WTC11 (cell line): ENCODE measurements around the gene ELFN2.

Experiments used
- CBFB ChIP-seq: sonication (generic); formaldehyde crosslinking; IDR thresholded peaks from 2 replicates; pipeline ENCODE4 v1.8.1; 2022; ENCODE audit warnings: mild to moderate bottlenecking, low read depth, missing genetic modification reagents
- CREM ChIP-seq: sonication (generic); formaldehyde crosslinking; IDR thresholded peaks from 2 replicates; pipeline ENCODE4 v1.8.1; 2022; ENCODE audit warnings: mild to moderate bottlenecking, missing genetic modification reagents, moderate library complexity
- ETV6 ChIP-seq: sonication (generic); formaldehyde crosslinking; IDR thresholded peaks from 2 replicates; pipeline ENCODE4 v1.8.1; 2022; ENCODE audit warnings: mild to moderate bottlenecking, missing genetic modification reagents
- FOXK1 ChIP-seq: sonication (generic); formaldehyde crosslinking; IDR thresholded peaks from 2 replicates; pipeline ENCODE4 v1.8.0; 2022; ENCODE audit warnings: mild to moderate bottlenecking, moderate library complexity, missing genetic modification reagents
- FOXP1 ChIP-seq: sonication (generic); formaldehyde crosslinking; IDR thresholded peaks from 2 replicates; pipeline ENCODE4 v1.8.0; 2022; ENCODE audit warnings: missing genetic modification reagents, mild to moderate bottlenecking, moderate library complexity, borderline replicate concordance
- SP1 ChIP-seq: sonication (generic); formaldehyde crosslinking; conservative IDR thresholded peaks from 2 replicates; pipeline ENCODE4 v1.8.1; 2022; ENCODE audit warnings: missing genetic modification reagents
- TCF7 ChIP-seq: sonication (generic); formaldehyde crosslinking; IDR thresholded peaks from 2 replicates; pipeline ENCODE4 v1.8.0; 2022; ENCODE audit warnings: mild to moderate bottlenecking, low read depth, missing genetic modification reagents, moderate library complexity
- ZBTB21 ChIP-seq: sonication (generic); formaldehyde crosslinking; IDR thresholded peaks from 2 replicates; pipeline ENCODE4 v1.8.1; 2023; ENCODE audit warnings: mild to moderate bottlenecking, missing genetic modification reagents, borderline replicate concordance
- ZNF121 ChIP-seq: sonication (generic); formaldehyde crosslinking; IDR thresholded peaks from 2 replicates; pipeline ENCODE4 v1.8.0; 2023; ENCODE audit warnings: missing genetic modification reagents
- ZNF138 ChIP-seq: sonication (generic); formaldehyde crosslinking; conservative IDR thresholded peaks from 2 replicates; pipeline ENCODE4 v1.8.1; 2022; ENCODE audit warnings: mild to moderate bottlenecking, moderate library complexity, missing genetic modification reagents
- TF ChIP-seq, protein P1 (sequence below): fragments of 200-600 bp; IDR thresholded peaks from 2 replicates; pipeline ENCODE4 v1.8.0; 2022; ENCODE audit warnings: antibody characterized with exemption
- TF ChIP-seq, protein P2 (sequence below): sonication (generic); formaldehyde crosslinking; IDR thresholded peaks from 2 replicates; pipeline ENCODE4 v1.8.1; 2023; ENCODE audit warnings: mild to moderate bottlenecking, missing genetic modification reagents, moderate library complexity
- TF ChIP-seq, protein P3 (sequence below): sonication (generic); formaldehyde crosslinking; IDR thresholded peaks from 2 replicates; pipeline ENCODE4 v1.8.0; 2022; ENCODE audit warnings: mild to moderate bottlenecking, missing genetic modification reagents

DNA sequence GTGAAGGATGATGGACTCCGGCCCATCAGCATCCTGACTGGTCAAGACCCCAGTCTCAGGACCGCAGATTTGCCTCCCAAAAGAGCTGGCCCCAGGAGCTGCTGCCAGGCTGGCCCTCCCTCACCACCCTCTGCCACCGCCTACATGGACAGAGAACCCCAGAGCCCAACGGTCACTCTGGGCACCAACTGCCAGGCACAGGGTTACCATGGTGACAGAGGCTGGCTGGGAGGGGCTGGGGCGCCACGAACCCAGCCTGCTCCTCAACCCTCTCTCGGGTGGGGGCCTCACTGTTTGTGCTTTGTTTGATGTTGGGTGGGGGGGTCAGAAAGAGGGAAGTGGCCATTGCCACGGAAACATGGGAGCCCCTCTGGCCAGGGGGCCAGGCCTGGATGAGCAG, 55.8 kb downstream of the ELFN2 start:
- TF ChIP-seq CBFB, result no peak
- TF ChIP-seq, protein P1, sequence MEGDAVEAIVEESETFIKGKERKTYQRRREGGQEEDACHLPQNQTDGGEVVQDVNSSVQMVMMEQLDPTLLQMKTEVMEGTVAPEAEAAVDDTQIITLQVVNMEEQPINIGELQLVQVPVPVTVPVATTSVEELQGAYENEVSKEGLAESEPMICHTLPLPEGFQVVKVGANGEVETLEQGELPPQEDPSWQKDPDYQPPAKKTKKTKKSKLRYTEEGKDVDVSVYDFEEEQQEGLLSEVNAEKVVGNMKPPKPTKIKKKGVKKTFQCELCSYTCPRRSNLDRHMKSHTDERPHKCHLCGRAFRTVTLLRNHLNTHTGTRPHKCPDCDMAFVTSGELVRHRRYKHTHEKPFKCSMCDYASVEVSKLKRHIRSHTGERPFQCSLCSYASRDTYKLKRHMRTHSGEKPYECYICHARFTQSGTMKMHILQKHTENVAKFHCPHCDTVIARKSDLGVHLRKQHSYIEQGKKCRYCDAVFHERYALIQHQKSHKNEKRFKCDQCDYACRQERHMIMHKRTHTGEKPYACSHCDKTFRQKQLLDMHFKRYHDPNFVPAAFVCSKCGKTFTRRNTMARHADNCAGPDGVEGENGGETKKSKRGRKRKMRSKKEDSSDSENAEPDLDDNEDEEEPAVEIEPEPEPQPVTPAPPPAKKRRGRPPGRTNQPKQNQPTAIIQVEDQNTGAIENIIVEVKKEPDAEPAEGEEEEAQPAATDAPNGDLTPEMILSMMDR, result no peak
- no peak for TF ChIP-seq ETV6 (CRISPR knock-in tag)
- no peak for TF ChIP-seq TCF7 (CRISPR knock-in tag)
- TF ChIP-seq, protein P2, sequence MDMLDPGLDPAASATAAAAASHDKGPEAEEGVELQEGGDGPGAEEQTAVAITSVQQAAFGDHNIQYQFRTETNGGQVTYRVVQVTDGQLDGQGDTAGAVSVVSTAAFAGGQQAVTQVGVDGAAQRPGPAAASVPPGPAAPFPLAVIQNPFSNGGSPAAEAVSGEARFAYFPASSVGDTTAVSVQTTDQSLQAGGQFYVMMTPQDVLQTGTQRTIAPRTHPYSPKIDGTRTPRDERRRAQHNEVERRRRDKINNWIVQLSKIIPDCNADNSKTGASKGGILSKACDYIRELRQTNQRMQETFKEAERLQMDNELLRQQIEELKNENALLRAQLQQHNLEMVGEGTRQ (CRISPR knock-in tag), result no peak
- no peak for TF ChIP-seq SP1 (CRISPR knock-in tag)
- TF ChIP-seq ZNF138, result no peak
- TF ChIP-seq CREM, result no peak
- TF ChIP-seq ZNF121 (CRISPR knock-in tag), result no peak
- TF ChIP-seq, protein P3, sequence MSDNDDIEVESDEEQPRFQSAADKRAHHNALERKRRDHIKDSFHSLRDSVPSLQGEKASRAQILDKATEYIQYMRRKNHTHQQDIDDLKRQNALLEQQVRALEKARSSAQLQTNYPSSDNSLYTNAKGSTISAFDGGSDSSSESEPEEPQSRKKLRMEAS (CRISPR knock-in tag), result no peak
- TF ChIP-seq ZBTB21 (CRISPR knock-in tag), result no peak
- TF ChIP-seq FOXP1 (CRISPR knock-in tag), result no peak
- TF ChIP-seq FOXK1 (CRISPR knock-in tag), result no peak
